8988T (cell line): ENCODE measurements around the gene PPP1CA.
"Not testable (repeated sequence)": the region's sequence is repeated elsewhere in the genome, so short reads cannot be mapped to it uniquely, and the experiment has no call there.

ENCODE experiments used
- DNase-seq: peaks from one replicate; pipeline ENCODE4 v3.0.0; 2011

Gene PPP1CA

DNA sequence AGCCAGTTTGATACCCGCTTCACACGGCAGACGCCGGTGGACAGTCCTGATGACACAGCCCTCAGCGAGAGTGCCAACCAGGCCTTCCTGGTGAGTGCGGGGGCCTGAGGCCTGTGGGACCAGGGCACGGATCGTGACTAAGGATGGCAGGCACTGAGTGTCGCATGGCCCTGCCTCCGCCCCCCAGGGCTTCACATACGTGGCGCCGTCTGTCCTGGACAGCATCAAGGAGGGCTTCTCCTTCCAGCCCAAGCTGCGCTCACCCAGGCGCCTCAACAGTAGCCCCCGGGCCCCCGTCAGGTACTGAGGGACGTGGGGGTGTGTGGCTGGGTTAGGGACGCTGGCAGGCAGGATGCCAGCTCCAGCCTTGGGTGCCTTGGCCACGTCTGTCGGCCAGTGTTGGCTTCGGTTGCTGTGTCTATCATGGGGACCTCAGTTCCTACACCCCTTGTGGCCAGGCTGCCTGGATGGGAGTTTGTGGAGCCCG lies 32.8 kb upstream of the PPP1CA start:
- DNase-seq, result no peak

DNA sequence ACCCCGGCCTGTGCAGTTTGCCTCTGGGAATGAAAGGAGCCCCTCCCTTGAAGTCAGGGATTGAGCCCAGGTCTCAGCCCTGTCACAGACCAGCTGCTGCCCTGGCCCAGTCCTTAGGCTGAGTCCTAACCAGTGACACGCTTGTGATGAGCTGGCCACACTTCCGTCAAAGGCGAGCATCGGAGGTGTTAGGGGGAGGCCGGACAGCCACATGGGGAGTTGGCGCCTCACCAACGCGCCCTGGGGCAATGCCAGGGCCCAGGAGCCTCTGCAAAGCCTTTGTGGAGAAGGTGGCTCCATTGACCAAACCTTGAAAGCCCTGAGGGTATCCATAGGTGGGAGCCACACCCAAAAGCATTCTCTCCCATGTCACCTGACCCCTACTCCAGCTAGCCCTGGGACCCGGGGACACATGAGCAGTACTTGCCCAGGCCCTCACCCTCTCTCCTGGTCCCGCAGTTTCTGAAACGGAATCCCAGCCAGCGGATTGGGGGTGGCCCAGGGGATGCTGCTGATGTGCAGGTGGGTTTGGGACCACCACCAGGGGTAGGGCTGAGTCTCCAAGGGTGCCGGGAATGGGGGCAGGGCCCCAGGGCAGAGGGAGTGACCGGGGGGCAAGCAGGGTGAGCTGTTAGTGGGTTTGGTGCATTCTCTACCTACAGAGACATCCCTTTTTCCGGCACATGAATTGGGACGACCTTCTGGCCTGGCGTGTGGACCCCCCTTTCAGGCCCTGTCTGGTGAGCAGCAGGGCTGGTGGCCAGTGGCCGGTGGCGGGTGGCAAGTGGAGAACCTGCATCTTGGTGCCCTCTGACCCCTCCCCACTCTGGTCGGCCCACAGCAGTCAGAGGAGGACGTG lies 32.1 kb upstream of the PPP1CA start:
- no peak for DNase-seq

DNA sequence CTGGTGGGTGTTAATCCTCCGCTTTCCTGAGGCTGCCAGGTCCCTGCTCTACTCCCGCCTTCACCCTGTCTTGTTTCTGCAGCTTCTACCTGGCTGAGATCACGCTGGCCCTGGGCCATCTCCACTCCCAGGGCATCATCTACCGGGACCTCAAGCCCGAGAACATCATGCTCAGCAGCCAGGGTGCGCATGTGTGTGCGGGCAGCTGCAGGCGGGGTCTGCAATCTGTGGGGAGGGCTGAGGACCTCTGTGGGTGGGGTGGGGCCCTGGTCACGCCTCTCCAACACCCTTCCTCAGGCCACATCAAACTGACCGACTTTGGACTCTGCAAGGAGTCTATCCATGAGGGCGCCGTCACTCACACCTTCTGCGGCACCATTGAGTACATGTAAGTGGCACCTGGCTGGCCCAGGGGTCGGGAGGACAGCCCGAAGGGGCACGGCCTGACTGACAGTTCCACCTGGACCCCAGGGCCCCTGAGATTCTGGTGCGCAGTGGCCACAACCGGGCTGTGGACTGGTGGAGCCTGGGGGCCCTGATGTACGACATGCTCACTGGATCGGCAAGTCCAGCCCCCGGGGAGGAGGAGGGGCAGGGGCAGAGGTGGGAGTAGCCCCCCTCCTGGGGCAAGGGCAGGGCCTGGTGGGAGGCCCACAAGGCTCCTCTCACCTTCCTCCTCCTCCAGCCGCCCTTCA lies 31.1 kb upstream of the PPP1CA start:
- no peak for DNase-seq

DNA sequence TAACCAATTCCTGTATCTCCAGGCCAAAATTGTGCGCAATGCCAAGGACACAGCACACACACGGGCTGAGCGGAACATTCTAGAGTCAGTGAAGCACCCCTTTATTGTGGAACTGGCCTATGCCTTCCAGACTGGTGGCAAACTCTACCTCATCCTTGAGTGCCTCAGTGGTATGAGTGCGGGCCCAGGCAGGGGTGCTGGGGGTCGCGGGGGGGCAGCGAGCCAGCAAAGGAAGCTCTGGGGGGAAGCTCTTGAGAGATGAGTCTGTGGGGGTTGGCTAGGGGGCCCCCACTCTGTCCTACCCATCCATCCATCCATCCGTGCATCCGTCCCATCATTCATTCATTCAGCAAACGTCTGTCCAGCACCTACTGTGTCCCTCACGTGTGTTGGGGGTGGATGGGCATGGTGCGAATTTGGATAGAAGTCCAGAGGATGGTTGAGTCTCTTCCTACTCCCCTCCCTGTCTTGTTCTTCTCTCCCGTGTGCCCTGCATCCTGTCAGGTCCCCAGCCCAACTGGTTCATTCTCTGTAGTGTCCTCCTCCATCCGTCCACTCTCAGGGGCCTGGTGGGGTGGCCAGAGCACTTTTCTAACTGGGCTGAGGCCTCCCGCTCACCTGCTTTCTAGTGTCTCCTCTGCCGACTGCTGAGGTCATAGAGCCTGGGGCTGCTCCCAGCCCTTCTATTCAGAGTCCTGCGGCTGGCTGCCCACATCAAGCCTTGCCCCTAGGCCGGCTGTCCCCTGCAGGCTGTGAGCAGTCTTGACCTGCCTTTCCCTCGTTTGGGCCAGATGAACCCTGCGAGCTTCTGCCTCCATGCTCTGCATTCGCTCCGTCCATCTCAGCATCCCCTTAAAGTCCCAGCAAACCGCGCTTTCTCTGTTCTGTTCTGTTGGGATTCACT lies 29.9 kb upstream of the PPP1CA start:
- no peak for DNase-seq

DNA sequence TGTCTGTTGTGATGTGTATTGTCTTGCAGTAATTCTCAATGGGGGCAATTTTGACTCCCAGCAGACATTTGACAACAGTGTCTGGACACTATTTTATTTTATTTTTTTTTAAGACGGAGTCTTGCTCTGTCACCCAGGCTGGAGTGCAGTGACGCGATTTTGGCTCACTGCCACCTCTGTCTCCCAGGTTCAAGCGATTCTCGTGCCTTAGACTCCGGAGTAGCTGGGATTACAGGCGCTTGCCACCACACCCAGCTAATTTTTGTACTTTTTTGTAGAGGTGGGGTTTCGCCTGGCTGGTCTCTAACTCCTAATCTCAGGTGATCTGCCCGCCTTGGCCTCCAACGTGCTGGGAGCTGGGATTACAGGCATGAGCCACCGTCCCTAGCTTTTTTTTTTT lies 28.1 kb upstream of the PPP1CA start:
- no peak for DNase-seq

DNA sequence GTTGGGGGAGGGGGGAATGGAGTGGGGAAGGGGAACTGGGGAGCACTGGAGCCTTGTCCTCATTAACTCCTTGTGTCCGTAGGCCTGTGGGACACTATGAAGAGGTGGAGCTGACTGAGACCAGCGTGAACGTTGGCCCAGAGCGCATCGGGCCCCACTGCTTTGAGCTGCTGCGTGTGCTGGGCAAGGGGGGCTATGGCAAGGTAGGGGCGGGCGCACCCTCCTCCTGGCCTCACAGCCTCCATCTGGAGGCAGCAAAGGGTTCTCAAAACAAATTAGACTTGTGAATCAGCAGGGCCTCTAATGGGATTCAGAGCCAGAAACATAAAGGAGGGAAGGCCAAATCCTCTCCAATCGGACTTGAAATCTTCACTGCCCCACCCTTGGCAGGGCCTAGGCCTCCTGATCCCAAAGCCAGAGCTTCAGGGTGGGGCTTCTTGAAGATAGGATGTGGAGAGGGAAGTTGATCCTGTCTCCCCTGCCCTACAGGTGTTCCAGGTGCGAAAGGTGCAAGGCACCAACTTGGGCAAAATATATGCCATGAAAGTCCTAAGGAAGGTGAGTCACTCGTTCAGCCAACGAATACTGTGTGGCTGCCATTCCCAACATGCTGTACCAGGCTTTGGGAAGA lies 27.5 kb upstream of the PPP1CA start:
- DNase-seq, result no peak

DNA sequence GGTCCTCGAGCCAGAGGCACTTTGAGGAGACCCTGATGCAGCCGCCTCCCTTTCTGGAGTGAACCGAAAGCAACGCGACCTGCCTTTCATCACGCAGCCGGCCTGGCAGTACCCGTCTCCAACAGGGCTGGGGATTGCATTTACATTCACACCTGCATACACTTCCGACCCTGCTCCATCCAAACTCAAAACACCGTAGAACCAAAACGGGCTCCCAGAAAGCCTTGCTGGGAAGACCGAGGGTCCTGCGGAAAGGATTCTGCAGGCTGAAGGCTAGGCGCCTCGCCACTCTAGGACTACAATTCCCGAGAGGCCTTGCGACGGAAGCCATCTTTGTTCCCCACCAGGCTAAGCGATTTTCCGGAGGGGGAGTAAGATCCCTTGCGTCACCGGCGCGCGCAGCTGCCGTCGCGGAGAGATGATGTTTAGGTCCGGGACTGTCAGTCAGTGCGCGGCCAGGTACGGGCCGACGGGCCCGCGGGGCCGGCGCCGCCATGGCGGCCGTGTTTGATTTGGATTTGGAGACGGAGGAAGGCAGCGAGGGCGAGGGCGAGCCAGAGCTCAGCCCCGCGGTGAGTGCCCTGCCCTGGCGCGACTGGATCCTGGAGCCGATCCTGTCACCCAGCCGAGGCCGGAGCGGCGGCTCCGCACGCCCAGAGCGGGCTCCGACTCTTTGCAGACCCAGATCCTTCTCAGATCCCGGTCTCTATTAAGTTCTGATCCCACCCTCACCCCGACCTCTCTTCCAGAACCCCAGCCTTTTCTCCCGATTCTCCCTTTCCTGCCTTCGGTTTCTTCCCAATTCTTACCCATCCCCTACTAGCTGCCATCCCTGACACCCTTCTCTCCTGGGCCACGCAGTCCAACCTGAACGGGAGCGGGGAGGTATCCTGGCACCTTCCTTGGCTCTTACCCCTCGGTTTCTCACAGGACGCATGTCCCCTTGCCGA lies 26.7 kb upstream of the PPP1CA start, which contains the start of gene RPS6KB2:
Gene RPS6KB2, plus strand, starts transcription at position 443 of the 950 bp plus-strand sequence. Its CDS starts 52 bp downstream, at position 495.
- DNase-seq, result peak; percentile 100

DNA sequence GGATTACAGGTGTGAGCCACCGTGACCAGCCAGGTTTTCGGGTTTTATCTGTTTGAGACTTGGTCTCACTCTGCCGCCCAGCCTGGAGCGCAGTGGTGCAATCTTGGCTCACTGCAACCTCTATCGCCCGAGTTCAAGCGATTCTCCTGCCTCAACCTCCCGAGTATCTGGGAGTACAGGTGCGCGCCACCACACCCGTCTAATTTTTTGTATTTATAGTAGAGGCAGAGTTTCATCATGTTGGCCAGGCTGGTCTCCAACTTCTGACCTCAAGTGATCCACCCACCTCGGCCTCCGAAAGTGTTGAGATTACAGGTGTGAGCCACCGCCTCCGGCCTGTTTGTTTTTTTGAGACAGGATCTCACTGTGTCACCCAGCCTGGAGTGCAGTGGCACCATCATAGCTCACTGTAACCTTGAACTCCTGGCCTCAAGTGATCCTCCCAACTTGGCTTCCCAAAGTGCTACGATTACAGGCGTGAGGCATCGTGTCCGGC lies 25.8 kb upstream of the PPP1CA start:
- not testable (repeated sequence) for DNase-seq

DNA sequence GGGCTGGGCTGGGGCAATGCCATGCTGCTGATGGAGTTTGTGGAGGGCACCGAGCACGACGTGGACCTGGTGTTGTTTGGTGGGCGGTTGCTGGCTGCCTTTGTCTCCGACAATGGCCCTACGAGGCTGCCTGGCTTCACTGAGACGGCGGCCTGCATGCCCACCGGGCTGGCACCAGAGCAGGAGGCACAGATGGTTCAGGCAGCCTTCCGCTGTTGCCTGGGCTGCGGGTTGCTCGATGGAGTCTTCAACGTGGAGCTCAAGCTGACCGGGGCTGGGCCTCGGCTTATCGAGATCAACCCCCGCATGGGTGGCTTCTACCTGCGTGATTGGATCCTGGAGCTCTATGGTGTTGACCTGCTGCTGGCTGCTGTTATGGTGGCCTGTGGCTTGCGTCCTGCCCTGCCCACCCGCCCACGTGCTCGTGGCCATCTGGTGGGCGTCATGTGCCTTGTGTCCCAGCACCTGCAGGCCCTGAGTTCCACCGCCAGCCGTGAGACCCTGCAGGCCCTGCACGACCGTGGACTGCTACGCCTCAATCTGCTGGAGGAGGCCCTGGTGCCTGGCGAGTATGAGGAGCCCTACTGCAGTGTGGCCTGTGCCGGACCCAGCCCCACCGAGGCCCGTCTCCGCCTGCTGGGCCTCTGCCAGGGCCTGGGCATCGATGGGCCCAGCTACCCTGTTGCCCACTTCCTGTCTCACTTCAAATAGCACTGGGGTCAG lies 22.4 kb upstream of the PPP1CA start:
- DNase-seq, result no peak

DNA sequence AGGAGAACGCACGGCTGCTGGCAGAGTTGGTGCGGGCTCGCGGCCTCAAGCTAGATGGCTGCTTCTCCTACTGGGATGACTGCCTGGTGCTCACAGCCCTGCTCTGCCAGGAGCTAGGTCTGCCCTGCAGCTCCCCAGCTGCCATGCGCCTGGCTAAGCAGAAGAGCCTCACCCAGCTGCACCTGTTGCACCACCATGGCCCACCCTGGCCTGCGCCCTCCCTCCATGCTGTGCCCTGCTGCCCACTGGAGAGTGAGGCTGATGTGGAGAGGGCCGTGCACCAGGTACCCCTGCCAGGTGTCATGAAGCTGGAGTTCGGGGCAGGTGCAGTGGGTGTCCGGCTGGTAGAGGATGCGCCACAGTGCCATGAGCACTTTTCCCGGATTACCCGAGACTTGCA lies 21.8 kb upstream of the PPP1CA start:
- DNase-seq, result no peak

DNA sequence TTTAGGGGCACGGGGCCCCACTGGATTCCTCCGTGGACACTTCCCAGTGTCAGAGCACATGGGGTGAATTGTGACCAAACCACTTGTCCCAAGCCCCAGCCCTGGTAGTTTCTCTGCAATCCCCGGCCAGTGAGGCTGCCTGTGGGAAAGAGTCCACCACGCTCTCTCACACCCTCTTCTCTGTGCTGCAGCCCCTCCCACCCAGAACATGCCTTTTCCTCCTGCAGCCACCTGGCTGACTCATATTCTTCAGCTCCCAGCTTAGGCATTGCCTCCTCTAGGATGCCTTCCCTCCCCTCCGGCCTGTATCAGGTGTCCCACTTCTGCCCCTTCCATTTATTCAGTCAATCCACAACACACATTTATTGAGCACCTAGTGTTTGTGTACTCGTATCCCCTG lies 21.2 kb upstream of the PPP1CA start:
- DNase-seq, result no peak

DNA sequence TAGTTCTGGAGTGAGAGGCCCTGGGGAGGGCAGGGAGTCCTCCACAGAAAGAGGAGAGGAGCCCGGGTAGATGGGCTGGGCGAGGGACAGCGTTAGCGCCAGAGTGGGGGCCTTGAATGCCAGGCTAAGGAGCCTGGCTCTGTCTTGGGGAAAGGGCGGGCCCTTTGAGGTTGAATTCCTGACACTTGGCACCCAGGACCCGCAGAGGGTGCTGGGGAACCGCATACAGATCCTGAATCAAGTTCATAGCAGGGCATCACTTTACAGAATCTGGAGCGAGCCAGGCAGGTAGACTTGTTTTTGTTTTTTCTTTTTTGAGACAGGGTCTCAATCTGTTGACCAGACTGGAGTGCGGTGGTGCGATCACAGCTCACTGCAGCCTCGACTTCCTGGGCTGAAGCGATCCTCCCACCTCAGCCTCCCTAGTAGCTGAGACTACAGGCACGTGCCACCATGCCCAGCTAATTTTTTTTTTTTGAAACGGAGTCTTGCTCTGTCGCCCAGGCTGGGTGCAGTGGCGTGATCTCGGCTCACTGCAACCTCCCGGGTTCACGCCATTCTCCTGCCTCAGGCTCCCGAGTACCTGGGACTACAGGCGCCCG lies 19.9 kb upstream of the PPP1CA start:
- DNase-seq, result no peak

DNA sequence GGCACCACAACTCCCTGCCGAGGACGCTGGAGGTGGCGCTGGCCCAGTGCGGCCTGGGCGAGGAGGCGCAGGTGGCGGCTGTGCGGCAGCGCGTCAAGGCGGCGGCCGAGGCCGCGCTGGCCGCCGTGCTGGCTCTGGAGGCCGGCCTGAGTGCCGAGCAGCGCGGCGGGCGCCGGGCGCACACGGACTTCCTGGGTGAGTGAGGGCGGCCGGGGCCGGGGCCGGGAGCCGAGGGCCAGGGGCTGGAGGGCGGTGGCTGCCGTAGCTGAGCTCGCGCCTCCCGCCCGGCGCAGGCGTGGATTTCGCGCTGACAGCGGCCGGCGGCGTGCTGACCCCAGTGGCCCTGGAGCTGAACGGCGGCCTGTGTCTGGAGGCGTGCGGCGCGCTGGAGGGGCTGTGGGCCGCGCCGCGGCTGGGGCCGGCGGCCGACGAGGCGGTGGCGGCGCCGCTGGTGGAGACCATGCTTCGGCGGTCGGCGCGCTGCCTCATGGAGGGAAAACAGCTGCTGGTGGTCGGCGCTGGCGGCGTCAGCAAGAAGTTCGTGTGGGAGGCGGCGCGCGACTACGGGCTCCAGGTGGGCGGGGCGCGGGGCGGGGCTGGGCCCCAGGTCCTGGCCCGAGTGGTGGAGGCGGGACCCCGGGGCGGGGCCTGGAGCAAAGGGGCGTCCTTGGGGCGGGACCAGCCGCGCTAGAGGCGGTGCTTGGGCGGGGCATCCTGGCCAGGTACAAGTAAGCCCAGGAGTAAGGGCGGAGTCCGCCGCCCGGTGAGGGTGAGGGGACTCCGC lies 19.2 kb upstream of the PPP1CA start:
- peak; percentile 100 for DNase-seq

DNA sequence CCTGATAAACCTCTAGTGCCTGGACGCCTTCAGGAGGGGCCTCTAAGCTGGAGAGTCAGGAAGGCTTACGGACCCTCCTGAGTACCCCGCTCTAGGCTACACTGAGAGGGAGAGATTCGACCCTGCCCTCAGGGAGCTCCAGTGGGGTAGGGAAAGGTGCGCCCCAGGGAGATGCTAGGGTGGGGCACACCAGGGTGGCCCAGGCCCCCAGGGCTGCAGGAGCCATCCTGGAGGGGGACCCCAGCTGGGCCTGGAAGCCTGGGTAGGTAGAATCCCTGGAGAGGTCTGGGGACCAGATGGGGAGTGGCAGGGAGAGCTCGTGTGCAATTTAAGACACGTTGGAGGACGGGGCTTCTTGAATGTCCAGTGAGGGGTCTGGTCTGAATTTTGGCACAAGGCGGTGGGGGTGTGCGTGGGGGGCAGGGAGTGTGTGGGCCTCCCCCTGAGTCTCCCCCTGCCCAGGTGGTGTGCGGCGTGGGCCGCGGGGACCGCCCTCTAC lies 18.5 kb upstream of the PPP1CA start:
- DNase-seq, result no peak

DNA sequence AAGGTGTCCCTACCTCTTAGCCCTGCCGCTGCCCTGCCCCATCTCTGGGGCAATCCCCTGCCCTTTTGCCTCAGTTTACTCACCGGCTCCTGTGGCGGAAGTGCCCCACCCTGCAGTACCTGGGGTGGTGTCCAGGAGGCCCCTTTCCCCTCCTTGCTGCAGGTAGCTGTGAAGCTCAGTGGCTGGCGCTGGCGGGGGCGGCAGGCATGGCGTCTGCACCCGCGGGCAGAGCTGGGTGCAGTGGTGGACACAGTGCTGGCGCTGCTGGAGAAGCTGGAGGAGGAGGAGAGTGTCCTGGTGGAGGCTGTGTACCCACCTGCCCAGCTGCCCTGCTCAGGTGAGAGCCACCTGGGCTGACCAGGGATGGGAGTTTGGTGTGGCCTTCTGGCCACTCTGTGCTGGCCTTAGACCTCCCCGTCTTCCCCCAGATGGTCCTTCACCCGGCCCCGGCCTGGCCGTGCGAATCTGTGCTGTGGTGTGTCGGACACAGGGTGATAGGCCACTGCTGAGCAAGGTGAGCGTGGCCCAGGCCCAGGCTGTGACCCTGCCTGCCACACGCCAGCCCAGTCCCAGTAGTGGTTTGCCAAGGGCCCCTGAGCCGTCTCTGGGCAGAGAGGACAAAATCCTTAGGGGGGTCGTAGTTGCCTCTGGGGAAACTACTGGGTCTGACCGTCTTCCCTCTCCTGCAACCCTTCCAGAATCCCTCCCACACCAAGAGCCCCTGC lies 17.8 kb upstream of the PPP1CA start:
- DNase-seq, result no peak

DNA sequence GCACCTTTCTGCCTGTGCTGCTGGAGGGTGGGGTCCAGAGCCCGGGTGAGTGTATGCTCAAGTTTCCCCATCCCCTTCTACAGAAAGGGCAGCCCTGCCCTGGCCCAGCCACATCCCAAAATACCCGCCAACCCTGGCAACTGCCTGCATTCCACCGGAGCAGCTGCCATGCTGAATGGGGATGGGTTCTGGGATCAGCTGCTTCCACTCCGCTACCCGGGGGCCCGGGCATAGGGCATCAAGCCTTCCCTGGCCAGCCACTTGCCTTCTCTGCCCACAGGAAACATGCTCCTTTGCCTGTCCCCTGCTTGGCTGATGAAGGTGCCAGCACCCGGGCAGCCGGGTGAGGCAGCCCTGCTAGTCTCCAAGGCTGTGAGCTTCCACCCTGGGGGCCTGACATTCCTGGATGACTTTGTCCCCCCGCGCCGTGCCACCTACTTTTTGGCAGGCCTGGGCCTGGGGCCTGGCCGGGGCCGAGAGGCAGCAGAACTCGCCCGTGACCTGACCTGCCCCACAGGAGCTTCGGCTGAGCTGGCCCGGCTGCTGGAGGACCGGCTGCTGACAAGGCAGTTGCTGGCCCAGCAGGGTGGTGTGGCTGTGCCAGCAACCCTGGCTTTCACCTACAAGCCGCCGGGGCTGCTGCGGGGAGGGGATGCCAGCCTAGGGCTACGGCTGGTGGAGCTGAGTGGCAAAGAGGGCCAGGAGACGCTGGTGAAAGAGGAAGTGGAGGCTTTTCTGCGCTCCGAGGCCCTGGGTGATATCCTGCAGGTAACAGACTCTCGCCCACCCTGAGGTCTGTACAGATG lies 17.0 kb upstream of the PPP1CA start:
- no peak for DNase-seq

DNA sequence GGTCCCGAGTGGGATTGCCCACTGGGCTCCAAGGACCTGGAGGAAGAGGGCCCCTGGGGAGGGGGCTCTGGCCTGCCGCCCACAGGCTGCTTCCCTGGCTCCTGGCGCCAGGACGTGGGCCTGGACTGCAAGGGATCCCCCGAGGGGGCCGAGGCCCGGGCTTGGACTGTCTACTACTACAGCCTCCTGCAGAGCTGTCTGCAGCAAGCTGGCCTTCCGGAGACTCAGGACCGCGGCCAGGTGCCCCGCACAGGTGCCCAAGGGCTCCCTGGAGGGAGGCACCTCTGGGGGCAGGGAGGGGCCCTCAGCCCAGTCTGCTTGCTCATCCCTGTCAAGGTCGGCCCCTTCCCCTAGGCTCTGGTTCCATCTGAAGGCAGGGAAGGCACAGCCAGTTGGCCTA lies 15.8 kb upstream of the PPP1CA start:
- DNase-seq, result no peak
